Left lobe of liver (tissue), 2 donors: ENCODE results near the gene NUFIP2. TPM values are rescaled to one million over a fixed set of nuclear protein-coding genes. Genes with fewer than 3 reads are reported as not detected.
"Not testable (repeated sequence)": the region's sequence is repeated elsewhere in the genome, so short reads cannot be mapped to it uniquely, and the experiment has no call there.

Experiments
- ATAC-seq: fragments of 200-7000 bp; cut with Tn5 transposase; one replicate; pipeline ENCODE4 v1.9.1; 2020; ENCODE audit warnings: mild to moderate bottlenecking, moderate library complexity
- DNase-seq: peaks from one replicate; pipeline ENCODE4 v3.0.0-alpha.2; 2020; ENCODE audit warnings: low spot score
- total RNA-seq: library from RNA; stranded (reverse); gene quantifications from one replicate; pipeline ENCODE4 v1.2.1, GENCODE V29; 2021
- donor health status: DM: no; HTN: no; CAD: no; lungs with moderate emphysema.
- donor health status: DM: no; HTN: yes; CAD: no.

Gene NUFIP2, protein sequence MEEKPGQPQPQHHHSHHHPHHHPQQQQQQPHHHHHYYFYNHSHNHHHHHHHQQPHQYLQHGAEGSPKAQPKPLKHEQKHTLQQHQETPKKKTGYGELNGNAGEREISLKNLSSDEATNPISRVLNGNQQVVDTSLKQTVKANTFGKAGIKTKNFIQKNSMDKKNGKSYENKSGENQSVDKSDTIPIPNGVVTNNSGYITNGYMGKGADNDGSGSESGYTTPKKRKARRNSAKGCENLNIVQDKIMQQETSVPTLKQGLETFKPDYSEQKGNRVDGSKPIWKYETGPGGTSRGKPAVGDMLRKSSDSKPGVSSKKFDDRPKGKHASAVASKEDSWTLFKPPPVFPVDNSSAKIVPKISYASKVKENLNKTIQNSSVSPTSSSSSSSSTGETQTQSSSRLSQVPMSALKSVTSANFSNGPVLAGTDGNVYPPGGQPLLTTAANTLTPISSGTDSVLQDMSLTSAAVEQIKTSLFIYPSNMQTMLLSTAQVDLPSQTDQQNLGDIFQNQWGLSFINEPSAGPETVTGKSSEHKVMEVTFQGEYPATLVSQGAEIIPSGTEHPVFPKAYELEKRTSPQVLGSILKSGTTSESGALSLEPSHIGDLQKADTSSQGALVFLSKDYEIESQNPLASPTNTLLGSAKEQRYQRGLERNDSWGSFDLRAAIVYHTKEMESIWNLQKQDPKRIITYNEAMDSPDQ
- total RNA-seq, result 16.4 TPM

DNA sequence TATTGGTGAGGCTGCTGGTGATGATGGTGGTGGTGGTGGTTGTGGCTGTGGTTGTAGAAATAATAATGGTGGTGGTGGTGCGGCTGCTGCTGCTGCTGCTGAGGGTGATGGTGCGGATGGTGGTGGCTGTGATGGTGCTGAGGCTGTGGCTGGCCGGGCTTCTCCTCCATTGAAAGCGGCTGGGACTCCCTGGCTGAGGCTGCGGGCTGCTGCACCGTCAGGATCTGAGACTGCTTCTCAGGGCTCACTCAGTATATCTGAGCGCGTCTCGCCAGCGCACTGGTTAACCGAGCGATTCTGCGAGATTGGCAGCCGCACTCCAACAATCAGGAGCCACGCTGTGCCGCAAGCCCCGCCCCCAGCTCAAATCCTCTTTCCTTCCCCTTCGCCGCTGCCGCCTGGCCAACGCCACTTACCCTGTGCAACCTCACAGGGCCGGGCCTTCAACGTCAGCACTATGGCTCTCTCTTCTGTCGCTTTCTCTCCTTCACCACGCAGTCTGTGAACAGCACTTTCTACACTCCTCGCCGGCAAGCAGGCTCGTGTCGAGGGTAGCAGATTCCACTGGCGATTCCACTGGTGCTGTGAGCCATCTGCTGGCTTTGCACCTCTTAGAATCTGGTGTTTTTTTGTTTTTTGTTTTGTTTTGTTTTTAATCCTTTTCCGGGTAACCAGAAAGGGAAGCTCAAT is at the start of gene NUFIP2:
TSS of gene NUFIP2 (minus strand) at position 259 of the 690 bp plus-strand sequence. CDS start at position 170, 89 bp downstream.
- DNase-seq (peak; percentile 99), ATAC-seq (peak; percentile 90)

DNA sequence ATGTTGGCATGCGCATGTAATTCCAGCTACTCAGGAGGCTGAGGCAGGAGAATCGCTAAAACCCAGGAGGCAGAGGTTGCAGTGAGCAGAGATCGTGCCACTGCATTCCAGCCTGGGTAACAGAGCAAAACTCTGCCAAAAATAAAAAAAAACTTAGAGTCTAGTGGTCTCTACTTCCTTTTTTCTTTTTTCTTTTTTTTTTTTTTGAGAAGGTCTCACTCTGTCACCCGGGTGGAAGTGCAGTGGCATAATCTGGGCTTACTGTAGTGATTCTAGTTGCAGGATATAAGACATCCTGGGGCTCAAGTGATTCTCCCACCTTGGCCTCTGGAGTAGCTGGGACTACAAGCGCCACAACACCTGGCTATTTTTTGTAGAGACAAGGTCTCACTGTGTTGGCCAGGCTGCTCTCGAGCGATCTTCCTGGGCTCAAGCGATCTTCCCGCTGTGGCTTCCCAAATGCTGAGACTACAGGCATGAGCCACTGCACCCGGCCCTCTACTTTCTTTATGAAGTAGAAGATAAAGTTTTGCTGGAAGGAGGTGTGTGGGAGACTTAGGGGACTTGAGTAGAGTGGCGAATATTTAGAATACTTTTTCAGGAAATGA is 48.3 kb upstream of the NUFIP2 start:
- ATAC-seq (no peak), DNase-seq (no peak)

DNA sequence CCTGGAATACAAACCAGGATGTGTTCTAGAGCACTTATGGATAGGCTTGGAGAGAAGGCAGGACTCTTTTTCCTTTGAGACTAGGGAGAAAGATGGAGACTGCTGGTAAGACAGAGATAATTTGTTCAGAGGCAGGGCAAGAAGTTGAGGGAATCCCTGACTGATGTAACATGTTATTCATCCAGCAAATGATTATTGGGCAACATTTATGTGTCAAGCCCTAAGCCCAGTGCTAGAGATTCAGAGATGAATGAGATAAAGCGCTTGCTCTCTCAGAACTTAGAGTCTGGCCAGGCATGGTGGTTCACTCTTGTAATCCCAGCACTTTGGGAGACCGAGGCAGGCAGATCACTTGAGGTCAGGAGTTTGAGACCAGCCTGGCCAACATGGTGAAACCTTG is 47.8 kb upstream of the NUFIP2 start:
- no peak for ATAC-seq

DNA sequence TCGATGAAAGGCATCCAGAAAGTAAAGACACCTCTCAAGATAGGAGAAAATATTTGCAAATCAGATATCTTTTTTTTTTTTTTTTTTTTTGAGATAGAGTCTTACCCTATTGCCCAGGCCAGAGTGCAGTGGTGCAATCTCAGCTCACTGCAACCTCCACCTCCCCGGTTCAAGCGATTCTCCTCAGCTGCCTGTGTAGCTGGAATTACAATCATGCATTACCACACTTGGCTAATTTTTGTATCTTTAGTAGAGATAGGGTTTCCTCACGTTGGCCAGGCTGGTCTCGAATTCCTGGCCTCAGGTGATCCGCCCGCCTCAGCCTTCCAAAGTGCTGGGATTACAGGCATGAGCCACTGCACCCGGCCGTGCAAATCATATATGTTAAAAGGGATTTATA is 45.1 kb upstream of the NUFIP2 start:
- not testable (repeated sequence) for DNase-seq, ATAC-seq

More for the DNA sequence above, 47.8 kb upstream of the NUFIP2 start:
- no peak for DNase-seq

DNA sequence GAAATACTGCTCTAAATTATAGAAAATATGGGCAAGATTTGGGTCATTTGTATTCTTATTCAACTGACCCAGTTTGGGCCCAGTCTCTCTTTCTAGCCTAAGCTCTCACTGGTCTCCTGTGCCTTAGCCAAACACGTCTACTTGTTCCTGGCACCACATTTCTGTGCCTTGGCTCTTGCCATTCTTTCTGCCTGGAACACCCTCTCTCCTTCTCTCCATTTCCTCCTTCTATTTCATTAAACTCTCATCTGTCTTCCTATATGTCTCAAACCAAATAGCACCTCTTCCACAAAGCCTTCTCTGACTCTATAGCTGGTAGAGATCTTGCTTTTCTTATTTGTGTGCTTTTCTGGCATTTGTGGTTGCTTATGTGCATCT is 37.7 kb upstream of the NUFIP2 start:
- DNase-seq (no peak), ATAC-seq (no peak)

DNA sequence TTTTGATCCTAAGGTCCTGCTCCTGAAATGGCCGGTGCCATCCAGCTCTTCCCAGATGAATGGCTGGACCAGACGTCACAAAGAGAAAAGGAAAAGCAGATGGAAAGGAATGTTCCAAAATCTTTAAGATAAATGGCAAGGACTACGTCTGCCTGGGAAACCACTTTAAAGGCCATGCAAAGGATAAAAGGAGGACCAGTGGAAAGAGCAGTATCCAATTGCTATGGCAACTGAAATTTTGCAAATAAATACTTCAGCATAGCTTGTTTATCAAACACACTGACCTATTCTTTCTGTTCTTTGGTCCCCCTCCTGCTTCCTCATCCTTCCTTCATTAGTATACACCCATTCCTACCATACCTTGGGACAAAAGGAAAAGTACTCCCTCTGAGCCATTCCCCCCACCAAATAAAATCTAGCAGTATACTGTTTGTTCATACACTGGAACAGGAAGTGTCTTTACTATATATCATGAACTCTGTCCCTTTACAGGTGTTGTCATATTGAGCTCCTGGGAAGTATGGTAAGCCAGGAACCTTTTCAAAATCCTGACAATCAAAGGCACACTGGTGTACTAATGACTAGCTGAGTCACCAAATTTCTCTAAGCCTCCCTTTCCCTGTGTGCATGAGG is 37.2 kb upstream of the NUFIP2 start:
- no peak for DNase-seq
- no peak for ATAC-seq

DNA sequence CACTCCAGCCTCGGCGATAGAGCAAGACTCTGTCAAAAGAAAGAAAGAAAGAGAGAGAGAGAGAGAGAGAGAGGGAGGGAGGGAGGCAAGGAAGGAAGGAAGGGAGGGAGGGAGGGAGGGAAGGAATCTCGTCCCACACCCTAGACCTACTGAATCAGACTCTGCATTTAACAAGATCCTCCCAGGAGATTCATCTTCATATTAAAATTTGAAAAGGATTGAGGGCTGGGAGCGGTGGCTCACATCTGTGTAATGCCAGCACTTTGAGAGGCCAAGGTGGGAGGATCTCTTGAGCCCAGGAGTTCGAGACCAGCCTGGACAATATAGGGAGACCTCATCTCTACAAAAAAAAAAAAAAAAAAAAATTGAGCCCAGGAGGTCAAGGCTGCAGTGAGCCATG is 33.5 kb upstream of the NUFIP2 start:
- ATAC-seq, result no peak
- DNase-seq, result no peak

DNA sequence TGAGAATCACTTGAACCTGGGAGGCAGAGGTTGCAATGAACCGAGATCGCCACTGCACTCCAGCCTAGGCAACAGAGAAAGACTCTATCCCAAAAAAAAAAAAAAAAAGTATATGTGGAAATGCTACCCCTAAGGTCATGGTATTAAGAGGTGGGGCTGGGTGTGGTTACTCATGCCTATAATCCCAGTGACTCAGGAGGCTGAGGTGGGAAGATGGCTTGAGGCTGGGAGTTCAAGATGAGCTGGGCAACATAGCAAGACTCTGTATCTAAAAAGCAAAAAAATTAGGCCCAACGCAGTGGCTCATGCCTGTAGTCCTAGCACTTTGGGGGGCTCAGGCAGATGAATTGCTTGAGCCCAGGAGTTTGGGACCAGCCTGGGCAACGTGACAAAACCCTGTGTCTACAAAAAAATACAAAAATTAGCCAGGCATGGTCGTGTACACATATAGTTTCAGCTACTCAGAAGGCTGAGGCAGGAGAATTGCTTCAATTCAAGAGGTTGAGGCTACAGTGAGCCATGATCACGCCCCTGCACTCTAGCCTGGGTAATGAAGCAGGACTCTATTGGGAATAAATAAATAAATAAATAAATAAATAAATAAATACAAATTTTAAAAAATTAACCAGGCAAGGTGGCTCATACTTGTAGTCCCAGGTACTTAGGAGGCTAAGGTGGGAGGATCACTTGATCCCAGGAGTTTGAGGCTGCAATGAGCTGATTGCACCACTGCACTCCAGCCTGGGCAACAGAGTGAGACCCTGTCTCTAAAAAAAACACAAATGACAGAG is 32.3 kb upstream of the NUFIP2 start:
- DNase-seq (no peak), ATAC-seq (no peak)

DNA sequence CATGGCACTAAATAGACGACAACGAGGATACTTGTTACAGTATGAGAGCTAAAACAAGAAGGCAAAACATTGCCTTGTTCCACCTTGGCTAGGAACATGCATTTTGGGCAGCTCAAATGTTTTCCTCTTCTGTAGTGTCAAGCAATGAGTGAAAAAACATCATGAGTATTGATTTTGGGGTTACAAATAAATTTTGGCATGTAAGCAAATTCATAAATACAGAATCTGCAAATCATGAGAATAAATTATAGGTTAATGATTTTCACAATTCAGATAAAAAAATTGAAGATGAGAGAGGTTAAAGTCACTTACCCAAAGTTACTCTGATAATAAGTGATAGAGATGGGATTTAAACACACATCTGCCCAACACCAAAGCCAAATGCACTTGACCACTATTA is 28.4 kb upstream of the NUFIP2 start:
- ATAC-seq, result no peak
- no peak for DNase-seq

DNA sequence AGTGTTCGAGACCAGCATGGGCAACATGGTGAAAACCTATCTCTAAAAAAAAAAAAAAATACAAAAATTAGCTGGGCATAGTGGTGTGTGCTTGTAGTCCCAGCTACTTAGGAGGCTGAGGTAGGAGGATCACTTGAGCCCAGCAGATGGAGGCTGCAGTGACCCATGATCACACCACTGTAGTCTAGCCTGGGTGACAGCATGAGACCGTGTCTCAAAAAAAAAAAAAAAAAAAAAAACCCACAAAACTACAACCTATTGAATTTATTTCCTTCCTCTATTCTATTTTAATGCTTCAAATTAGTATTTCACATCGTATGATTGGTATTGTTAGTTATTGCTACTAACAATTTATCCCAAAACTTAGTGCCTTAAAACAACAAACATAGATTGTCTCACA is 9.4 kb upstream of the NUFIP2 start:
- DNase-seq (no peak), ATAC-seq (no peak)

DNA sequence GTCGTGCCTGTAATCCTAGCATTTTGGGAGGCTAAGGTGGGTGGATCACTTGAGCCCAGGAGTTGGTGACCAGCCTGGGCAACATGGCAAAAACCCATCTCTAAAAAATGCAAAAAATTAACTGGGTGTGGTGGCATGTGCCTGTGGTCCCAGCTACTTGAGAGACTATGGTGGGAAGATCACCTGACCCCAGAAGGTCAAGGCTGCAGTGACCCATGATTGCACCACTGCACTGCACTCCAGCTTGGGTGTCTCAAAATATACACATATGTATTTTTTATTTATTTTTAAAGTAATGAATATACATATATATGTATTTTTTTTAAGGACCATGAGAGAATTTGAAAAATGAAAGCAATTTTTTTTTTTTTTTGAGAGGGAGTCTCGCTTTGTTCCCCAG is 5.1 kb upstream of the NUFIP2 start:
- DNase-seq, result no peak
- ATAC-seq, result no peak

DNA sequence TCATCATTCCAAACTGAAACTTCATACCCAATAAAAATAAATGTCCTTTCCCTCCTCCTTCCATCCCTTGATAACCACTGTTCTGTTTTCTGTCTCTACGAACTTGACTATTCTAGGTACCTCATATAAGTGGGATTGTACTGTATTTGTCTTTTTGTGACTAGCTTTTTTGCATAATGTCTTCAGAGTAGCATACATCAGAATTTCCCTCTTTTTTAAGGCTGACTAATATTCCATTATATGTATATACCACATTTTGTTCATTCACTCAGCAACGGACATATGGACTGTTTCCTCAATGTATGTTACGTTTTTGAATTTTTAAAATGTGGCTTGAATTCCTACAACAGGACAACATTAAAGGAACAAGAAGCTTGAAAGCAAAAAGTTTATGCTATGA is 1.5 kb upstream of the NUFIP2 start:
- no peak for DNase-seq
- ATAC-seq, result no peak

DNA sequence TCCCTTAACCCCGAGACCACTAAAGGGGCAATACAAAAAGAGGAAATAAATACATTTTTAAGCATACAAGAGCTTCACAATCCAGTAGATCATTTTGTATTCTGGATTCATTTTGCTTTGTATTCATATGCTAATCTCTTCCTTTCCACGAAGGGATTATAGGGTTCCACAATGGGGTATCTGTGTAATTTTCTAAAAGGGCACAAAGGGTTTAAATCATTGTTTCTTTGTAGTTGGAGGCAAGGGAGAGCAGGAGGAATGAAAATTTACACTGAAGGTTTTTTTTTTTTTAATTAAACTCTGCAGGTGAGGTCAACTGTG is 592 bp upstream of the NUFIP2 start:
- DNase-seq (no peak), ATAC-seq (no peak)

DNA sequence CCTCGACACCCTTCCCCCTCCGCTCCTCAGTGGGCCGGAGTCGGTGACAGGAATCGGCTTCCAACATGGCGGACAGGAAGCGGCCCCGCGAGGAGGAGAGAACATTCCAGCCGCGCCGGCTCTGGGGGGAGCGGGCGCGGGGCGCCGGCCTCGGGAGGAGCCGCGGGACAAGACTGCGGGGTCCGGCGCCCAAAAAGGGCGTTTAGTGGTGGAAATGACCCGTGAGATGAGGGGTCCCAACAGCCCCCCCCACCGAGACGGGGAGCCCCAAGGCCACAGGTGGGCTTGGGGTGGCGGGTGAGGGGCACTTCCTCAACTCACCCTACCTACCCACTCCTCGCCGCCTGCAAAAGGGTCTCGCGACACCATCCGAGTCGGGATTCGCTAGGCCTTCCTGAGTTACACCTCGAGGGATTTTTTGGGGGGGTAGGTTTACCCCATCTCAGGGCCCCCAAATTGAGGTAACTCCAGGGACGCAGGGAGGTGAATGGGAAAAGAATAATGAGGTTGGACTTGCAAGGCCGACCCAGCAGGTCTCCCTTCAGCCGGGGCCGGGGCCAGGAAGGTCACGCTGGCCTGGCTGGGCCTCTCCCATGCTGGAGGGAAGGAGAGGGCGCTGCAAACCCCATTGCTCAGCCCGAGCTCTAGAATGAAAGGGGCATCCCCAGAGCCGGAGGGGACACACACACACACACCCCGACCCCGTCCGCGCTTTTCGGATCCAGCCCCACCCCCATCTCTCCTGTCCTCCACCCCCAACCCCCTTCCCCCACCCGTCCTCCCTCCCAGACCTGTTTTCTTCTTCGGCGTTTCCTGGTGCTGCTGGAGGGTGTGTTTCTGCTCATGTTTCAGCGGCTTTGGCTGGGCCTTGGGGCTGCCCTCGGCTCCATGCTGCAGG is 707 bp downstream of the NUFIP2 start:
- ATAC-seq, result peak; percentile 32
- peak; percentile 75 for DNase-seq

DNA sequence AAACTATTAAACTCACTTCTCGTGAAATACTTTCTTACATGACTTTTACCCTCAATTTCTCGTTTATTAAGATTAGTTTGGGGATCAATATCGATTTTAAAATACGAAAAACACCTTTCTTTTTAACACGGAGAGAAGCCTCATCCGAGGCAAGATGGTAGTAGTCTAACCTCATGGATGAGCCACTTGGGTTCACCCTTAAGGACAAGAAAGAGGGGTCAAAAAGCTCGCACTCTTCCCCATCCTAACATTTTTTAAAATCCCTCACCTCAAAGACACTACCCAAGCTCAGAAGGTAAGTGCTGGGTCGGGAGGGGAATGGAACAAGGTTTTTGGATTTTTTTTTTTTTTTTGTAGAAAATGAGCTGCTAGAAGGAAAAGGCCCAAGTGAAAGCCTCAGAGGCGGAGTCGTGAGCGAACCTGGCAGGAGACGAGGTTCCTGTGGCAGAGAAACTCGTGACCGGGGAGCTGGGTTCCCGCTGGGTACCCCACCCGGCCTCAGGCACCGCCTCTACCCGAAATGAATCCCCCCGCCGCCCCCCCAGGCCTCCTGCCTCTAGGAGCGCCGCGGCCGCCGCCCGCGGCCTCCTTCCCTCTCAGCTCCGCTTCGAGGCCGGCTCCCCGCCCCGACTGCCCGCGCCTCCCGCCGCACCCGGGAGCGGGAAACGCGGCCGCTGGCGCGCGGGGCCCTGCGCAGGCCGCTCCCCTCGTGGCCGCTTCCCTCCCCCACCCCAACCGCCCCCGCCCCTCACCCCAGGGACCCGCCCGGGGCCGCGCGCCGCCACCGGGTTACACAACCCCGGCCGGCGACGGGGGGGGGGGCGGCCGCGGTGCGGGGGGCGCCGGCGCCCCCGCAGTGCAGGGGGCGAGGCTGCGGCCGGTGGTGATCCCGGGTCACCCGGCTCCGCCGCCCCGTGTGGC is 1.6 kb downstream of the NUFIP2 start:
- DNase-seq (peak; percentile 58), ATAC-seq (peak; percentile 33)

DNA sequence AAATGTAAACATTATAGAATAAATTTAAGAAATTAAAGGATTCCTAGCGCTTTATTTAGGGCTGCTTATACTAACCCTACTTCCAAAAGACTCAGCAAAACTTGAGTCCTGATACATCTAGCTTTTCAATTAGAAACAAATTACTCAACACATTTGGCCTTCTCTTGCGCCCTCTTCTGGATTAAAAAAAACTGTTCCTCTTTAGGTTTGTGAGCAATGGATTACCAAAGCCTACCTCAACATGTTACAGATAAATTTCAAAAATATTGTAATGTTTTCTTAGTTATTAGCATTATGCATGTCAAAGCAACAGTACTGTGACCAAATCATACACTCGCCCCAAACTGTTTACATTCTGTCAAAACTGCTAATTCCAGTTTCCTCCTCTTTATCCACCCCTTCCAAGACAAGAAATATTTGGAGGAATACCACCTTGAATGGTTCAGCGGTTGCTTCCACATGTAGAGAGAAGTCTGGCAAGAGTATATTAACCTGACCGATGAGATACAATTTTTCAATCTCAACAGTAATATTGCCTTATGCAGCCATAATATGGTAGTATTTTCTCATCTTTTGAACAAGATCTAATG is 2.7 kb downstream of the NUFIP2 start:
- ATAC-seq (peak; percentile 15), DNase-seq (no peak)

DNA sequence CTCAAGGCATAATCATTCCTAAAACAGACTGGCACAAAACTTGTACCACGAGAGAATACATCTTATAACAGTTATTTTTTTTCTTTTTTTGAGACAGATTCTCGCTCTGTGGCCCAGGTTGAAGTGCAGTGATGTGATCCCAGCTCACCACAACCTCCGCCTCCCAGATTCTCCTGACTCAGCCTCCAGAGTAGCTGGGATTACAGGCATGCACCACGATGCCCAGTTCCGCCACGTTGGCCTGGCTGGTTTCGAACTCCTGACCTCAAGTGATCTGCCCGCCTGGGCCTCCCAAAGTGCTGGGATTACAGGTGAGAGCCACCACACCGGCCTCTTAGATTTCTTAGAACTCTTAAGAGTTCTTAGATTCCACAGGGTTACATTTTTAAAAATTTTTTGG is 4.1 kb downstream of the NUFIP2 start:
- no peak for ATAC-seq
- no peak for DNase-seq

DNA sequence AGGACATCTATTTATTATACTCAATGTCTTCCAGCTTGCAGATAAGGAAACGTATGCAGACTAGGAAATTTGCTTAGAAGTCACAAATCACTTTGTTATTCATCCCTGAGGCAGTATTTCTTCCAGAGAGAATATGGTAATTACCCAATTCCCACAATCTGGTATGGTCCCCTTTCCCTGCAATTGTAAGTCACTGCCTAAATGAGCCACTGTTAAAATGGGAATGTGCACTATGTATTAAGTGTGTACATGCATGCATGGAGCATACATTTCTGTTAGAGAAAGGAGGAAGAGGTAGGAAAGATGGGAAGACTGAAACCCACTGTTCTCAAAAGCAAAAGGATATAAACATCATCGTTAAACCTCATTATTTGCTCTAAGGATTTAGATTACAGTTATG is 10.0 kb downstream of the NUFIP2 start:
- ATAC-seq, result no peak
- DNase-seq, result no peak
